NB4 (cell line): ENCODE results near the gene ELF1.
"Not testable (repeated sequence)": the region's sequence is repeated elsewhere in the genome, so short reads cannot be mapped to it uniquely, and the experiment has no call there.

Experiments
- DNase-seq: peaks from one replicate; pipeline ENCODE4 v3.0.0; 2010; ENCODE audit warnings: low read depth
- H3K4me3 ChIP-seq: one replicate; pipeline ENCODE4 v1.5.1; 2011; ENCODE audit warnings: mild to moderate bottlenecking, low read depth, low read length, moderate library complexity
- CTCF ChIP-seq: IDR thresholded peaks from one replicate; pipeline ENCODE4 v1.5.1; 2012; ENCODE audit warnings: low read depth, low read length
- MAX ChIP-seq: IDR thresholded peaks from 2 replicates; pipeline ENCODE4 v1.6.1; 2011; ENCODE audit warnings: low read depth, low read length
- MYC ChIP-seq: IDR thresholded peaks from 2 replicates; pipeline ENCODE4 v1.6.1; 2011; ENCODE audit warnings: low read depth, low read length
- POLR2A ChIP-seq: IDR thresholded peaks from 2 replicates; pipeline ENCODE4 v1.6.1; 2011; ENCODE audit warnings: mild to moderate bottlenecking; ENCODE audit not compliant: insufficient read length; ENCODE audit errors: extremely low read depth

Gene ELF1

GRCh38 chr13:41048640-41049039, 29.5 kb upstream of the ELF1 start:
- DNase-seq, result no peak
- no peak overlapping the region for H3K4me3 ChIP-seq
- TF ChIP-seq MYC (no peak), CTCF (no peak), MAX (no peak), POLR2A (no peak)

- DNase-seq, result not testable (repeated sequence)
Measured at GRCh38 chr13:41042419-41042818, 23.3 kb upstream of the ELF1 start.

GRCh38 chr13:41040584-41041334, 21.6 kb upstream of the ELF1 start:
- DNase-seq, result no peak
- H3K4me3 ChIP-seq, result no peak overlapping the region
- TF ChIP-seq MYC (no peak), CTCF (no peak), POLR2A (no peak), MAX (no peak)

More at GRCh38 chr13:41042419-41042818, 23.3 kb upstream of the ELF1 start:
- H3K4me3 ChIP-seq, result not testable (repeated sequence)

GRCh38 chr13:41039746-41040145, 20.6 kb upstream of the ELF1 start:
- no peak for TF ChIP-seq MYC
- no peak for TF ChIP-seq MAX
- no peak for TF ChIP-seq CTCF
- no peak for TF ChIP-seq POLR2A
- no peak overlapping the region for H3K4me3 ChIP-seq
- no peak for DNase-seq

- H3K4me3 ChIP-seq, DNase-seq: not testable (repeated sequence)
Measured at GRCh38 chr13:41036557-41036956, 17.4 kb upstream of the ELF1 start.

GRCh38 chr13:41034881-41035280, 15.8 kb upstream of the ELF1 start:
- no peak for DNase-seq
- TF ChIP-seq POLR2A (no peak), MAX (no peak), CTCF (no peak)
- no peak overlapping the region for H3K4me3 ChIP-seq

- TF ChIP-seq CTCF (no peak), POLR2A (no peak), MYC (no peak), MAX (no peak)
- DNase-seq, result no peak
Measured at GRCh38 chr13:41034382-41034781, 15.3 kb upstream of the ELF1 start.

More at GRCh38 chr13:41034382-41034781, 15.3 kb upstream of the ELF1 start:
- H3K4me3 ChIP-seq, result no peak overlapping the region
